Uterus (tissue), 2 donors: Measurements from ENCODE around the gene ETV4.

Experiments used
- CTCF ChIP-seq, 4 experiments: fragments of 200-600 bp in 2 of 4; fragments of 450-650 bp in 2 of 4; sonication (generic) in 2 of 4; IDR thresholded peaks; one replicate each; pipeline ENCODE4 v1.5.1; 2016 to 2019; ENCODE audit warnings: antibody characterized with exemption in 4 of 4, mild to moderate bottlenecking in 2 of 4, moderate library complexity in 1 of 4
- POLR2A ChIP-seq, 2 donors: fragments of 450-650 bp; IDR thresholded peaks; one replicate each; pipeline ENCODE4 v1.6.1; 2016; ENCODE audit warnings: antibody characterized with exemption in 2 of 2, mild to moderate bottlenecking in 1 of 2, moderate library complexity in 1 of 2

- TF ChIP-seq CTCF (IDR thresholded peaks at IDR 0.05) (no peak), POLR2A (IDR thresholded peaks at IDR 0.05) (no peak)
Observed at GRCh38 chr17:43533699-43534098, 12.4 kb downstream of the ETV4 start.
